Measurements from ENCODE around the gene NUBP2.

NUBP2 gene

GRCh38 chr16:1782408-1783264, at the start of gene NUBP2, which contains the start of gene SPSB3:
Gene NUBP2, plus strand, starts transcription at chr16:1782960. Its CDS starts 61 bp downstream, at chr16:1783021.
Gene SPSB3, minus strand, starts transcription at chr16:1782571. Its CDS starts 1,088 bp downstream, at chr16:1781483.
- DNase-seq: peak; percentile 95

DNA sequence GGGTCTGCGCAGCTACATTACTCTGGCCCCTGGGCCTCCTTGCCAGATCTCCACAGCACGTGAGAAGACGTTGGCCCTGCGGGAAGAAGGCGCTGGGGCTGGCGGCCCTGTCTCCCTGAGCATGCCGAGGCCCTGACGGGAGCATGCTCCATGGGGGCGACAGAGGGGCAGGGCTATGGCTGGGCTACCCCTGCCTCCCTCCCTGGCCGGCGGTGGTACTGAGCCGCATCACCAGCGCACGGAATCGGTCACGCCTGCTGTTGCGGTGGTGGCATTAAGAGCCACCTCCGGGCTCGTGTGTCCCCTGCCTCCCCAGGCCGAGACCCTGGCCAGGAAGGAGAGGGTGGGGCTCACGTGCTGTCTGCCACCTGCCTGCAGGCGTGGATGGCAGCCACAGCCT, 48.6 kb upstream of the NUBP2 start:
- no peak for DNase-seq

DNA sequence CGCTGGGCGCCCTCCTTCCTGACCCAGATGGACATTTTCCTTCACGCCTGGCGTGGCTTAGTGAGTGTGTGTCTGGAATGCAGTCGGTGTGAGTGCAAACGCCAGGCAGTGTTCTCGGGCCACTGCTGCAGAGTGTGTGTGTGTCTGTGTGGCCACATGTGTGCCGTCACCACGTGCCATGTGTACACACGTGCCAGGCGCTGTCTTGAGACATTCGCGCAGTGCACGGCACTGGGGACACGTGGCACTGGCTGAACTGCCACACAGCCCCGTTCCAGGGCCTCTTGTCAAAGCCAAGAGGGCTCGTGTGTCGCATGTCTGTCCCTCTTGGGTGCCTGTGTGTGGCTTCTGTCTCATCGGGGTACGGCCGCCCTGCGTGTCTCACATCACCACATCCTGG, 47.9 kb upstream of the NUBP2 start:
- DNase-seq: no peak

- no peak for DNase-seq
Observed at GRCh38 chr16:1740234-1740633, 42.5 kb upstream of the NUBP2 start.

- DNase-seq: no peak
Observed at GRCh38 chr16:1740781-1741490, 41.8 kb upstream of the NUBP2 start.

- DNase-seq: no peak
Observed at GRCh38 chr16:1741553-1742165, 41.1 kb upstream of the NUBP2 start.

GRCh38 chr16:1743376-1744337, 39.1 kb upstream of the NUBP2 start:
- DNase-seq: no peak

GRCh38 chr16:1744338-1744840, 38.4 kb upstream of the NUBP2 start:
- no peak for DNase-seq

GRCh38 chr16:1745181-1745899, 37.4 kb upstream of the NUBP2 start:
- no peak for DNase-seq

DNA sequence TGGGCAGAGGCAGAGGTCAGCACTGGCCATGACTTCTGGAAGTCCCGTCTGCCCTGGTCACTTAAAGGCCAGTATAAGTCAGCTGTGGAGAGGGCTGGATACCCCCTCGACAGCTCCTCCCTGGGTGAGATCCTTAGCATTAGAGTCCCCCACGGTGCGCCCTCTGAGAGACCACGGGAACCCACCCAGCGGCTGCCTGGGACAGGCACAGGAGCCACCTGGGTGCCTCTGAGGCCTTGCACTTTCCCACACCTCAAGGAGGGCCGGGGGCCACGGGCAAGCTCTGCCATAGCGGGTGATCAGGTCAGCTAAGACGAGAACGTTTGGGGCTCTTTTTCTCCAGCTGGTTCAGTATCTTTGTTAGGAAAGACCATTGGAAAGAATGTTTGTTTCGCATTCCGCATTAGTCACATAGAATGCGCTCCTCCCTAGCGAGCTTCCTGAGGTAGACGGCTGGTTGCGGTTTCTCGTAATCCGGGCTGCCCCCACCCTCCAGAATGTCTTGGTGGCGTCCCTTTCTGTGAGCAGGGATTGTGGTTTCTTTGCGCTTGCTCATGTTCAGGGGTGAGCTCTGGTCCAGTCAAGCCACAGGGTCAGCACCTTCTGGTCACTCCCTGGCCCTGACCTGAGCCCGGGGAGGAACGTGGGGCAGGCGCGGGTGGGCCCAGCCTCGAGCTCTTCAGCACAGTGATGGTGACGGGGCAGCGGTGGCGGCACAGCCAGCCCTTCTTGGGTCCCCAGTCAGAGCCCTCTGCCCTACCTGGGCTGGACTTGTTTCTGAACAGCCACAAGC, 36.7 kb upstream of the NUBP2 start:
- no peak for DNase-seq

DNA sequence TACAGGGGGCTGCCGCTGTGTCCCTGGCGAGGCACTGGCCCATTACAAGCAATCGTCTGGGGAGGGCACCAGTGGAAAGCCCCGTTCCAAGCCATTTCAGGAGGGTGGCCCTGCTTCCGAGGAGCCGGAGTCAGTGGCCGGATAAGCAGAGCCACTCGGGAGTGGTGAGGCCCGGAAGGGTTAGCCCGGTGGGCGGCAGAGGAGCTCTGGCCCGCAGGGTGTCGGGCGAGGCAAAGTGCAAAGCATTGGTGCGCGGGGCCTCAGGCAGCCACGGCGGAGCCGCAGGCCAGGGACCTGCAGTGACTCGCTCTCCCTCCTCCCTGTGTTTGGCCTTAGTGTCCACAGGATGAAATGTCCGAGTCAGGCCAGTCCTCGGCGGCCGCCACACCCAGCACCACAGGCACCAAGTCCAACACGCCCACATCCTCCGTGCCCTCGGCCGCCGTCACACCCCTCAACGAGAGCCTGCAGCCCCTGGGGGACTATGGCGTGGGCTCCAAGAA, 36.0 kb upstream of the NUBP2 start:
- DNase-seq: no peak

DNA sequence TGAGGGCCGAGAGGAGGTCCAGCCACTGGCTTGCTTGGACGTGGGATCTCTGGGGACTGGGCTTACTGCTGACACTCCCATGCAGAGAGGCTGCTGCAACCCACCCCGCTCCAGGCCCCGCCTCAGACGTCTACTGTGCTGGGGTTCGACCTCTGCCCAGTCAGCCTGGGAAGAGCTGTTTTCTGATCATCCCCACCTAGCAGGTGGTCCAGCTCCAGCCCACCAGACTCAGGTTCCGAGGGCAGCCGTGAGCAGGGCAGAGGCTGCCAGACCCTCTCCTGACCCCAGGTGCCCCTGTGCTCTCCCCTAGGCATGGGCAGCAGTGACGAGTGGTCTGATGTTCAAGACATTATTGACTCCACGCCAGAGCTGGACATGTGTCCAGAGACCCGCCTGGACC, 34.8 kb upstream of the NUBP2 start:
- DNase-seq: no peak

- DNase-seq: no peak
Observed at GRCh38 chr16:1749152-1750117, 33.3 kb upstream of the NUBP2 start.

GRCh38 chr16:1751946-1752345, 30.8 kb upstream of the NUBP2 start:
- no peak for DNase-seq

GRCh38 chr16:1752853-1753252, 29.9 kb upstream of the NUBP2 start:
- no peak for DNase-seq

DNA sequence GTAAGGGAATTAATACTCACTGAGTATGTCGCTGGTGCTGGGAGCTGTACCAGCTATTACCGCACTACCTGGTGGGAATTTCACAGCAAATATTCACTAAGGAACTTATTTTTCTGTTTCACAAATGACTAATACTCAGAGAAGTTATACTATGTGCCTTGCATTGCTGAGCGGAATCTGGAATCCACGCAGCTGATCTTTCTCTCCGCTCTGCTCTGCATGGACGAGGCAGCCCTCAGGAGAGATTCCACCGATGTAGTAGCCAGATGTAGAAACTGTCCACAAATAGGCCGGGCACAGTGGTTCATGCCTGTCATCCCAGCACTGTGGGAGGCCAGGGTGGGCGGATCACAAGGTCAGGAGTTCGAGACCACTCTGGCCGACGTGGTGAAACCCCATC, 28.6 kb upstream of the NUBP2 start:
- DNase-seq: no peak

DNA sequence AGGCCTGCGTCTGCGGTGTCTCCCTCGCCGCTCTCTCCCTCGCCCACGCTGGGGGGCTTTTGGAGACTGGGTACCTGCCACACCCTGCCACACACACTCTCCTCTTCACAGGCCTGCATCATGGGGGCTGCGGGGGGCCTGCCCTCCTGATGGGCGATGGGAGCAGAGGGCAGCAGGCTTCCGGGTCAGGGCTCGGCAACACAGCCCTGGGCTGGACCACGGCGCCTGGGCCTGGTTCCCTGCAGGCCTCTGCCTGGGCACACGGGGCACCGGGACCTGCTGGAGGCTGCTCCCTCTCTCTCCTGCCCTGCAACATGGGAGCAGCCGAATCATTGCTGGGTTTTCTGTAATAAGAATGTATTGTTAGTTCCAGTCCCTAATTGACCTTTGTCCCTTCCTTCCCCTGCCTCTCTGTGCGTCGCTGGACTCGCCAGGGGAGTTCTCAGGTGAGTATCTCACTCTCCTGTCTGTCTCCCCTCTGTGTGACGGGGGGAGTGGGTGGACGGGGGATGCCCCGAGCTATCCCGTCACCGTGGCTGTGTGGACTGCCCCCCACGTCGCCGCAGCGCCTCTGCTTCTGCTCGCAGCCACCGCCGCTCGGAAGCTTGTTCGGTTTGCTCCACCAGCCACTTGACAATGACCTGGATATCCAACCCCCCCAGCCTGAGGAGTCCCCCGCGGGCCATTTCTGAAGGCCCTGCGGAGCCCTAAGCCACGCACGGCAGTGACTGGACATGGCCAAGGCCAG, 24.9 kb upstream of the NUBP2 start:
- DNase-seq: no peak

DNA sequence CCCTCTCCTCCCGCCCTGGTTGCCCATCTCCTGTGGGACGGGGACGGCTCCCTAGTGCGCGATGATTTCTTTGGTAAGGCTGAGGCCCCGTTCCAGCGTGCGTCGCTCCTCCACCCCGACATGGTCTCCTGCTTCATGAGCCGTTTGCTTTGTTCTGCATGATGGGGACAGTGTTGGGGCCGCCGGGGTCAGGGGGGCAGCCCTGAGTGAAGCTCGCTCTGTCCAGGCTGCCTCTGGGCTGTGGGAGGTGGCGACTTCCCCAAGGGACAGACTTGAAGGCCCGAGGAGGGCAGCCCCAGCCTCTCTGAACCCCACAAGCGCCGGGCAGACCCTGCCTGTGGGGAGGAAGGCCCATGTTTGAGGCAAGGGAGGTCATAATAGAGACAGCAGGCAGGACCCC, 23.8 kb upstream of the NUBP2 start:
- no peak for DNase-seq

DNA sequence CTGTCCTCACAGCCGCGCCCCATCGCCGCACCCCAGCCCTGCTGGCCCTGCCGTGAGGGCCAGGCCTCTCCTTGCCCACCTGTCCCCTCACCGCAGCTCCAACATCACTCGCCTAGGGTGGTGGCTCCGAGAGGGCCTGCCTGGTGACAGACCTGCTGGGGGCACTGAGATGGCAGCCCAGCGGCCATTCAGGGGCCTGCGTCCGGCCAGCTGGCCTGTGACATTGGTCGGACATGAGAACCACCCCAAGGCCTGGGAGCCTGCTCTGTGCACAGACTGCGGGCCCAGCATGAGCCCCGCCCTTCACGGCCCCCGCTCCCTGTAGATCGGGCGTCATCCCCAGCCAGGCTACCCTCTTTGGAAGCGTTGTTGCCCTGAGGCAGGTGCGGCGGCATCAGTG, 23.2 kb upstream of the NUBP2 start:
- no peak for DNase-seq

All from activated CD8-positive, alpha-beta memory T cell treated with anti-CD3 and anti-CD28 coated beads, Interleukin-2, amount 50 U/mL, for 4 hours (primary cell).